ENCODE measurements around the gene NUP93. TPM values are rescaled to one million over a fixed set of nuclear protein-coding genes. Genes with fewer than 3 reads are reported as not detected.

Gene NUP93
- polyA plus RNA-seq, 1 donor (not counting 4 experiments of a cell fraction or from before 2014, with no cell fraction given), result 74.1 TPM

- H3K9me1 ChIP-seq (ENCODE audit: control insufficient read depth, extremely low read depth, insufficient read depth, low read length), result no peaks in the 10 kb centered on the region
- no peak for TF ChIP-seq CTCF (optimal IDR thresholded peaks at IDR 0.05 in 1 of 3, IDR thresholded peaks at IDR 0.05 in 1 of 3, conservative IDR thresholded peaks at IDR 0.05 in 1 of 3; ENCODE audit: extremely low read depth in 1 of 3, insufficient read depth in 2 of 3, low read length in 3 of 3)
- no peak for TF ChIP-seq EZH2 (IDR thresholded peaks at IDR 0.05; ENCODE audit: low read length)
- DNase-seq (ENCODE audit: low read depth, low spot score) (no peak), FAIRE-seq (no peak)
- no peaks in the 10 kb centered on the region for H3K36me3 ChIP-seq (ENCODE audit: control insufficient read depth in 2 of 2, extremely low read depth in 1 of 2, insufficient read depth in 2 of 2, low read length in 2 of 2)
- no peaks in the 10 kb centered on the region for H4K20me1 ChIP-seq (ENCODE audit: control insufficient read depth, extremely low read depth, insufficient read depth, low read length)
- no peak overlapping the region for H3K4me3 ChIP-seq (ENCODE audit: control insufficient read depth in 2 of 3, extremely low read depth in 1 of 3, insufficient read depth in 2 of 3, low read depth in 1 of 3, low read length in 3 of 3)
- H3K9ac ChIP-seq (ENCODE audit: control insufficient read depth, extremely low read depth, insufficient read depth, low read length), result no peak overlapping the region
- no peak overlapping the region for H3K4me2 ChIP-seq (ENCODE audit: control insufficient read depth, extremely low read depth, insufficient read depth, low read depth, low read length)
- no peaks in the 10 kb centered on the region for H3K79me2 ChIP-seq (ENCODE audit: control insufficient read depth, insufficient read depth, low read length)
- H3K9me3 ChIP-seq (ENCODE audit: control insufficient read depth, low read depth, low read length), result no peaks in the 10 kb centered on the region
- no peaks in the 10 kb centered on the region for H3K27me3 ChIP-seq (ENCODE audit: control insufficient read depth, extremely low read depth, insufficient read depth, low read length)
- peaks cover 6% of the 10 kb centered on the region for H3K4me1 ChIP-seq (ENCODE audit: control insufficient read depth, extremely low read depth, insufficient read depth, low read length)
- no peak overlapping the region for H3K27ac ChIP-seq (ENCODE audit: control insufficient read depth, insufficient read depth, low read length)
- no peak overlapping the region for H2AFZ ChIP-seq (ENCODE audit: control insufficient read depth, low read length)
- dilution Hi-C loops (cut with MboI; ENCODE audit: extremely low pct_ligation_motif_present, low sequenced_read_pairs), result loop anchor here (25.0 kb wide), 1 partner anchor 100 kb away; no protein-coding TSS in a partner anchor
Observed at GRCh38 chr16:56862776-56863175, 132.8 kb downstream of the NUP93 start.

- Histone ChIP-seq H3K9me1 (ENCODE audit: control insufficient read depth, extremely low read depth, insufficient read depth, low read length) (no peaks in the 10 kb centered on the region), H3K9ac (ENCODE audit: control insufficient read depth, extremely low read depth, insufficient read depth, low read length) (no peak within 1 kb of the TSS), H3K79me2 (ENCODE audit: control insufficient read depth, insufficient read depth, low read length) (no peaks in the 10 kb centered on the region), H3K4me3 (ENCODE audit: control insufficient read depth in 2 of 3, extremely low read depth in 1 of 3, insufficient read depth in 2 of 3, low read depth in 1 of 3, low read length in 3 of 3) (no peak within 1 kb of the TSS), H2AFZ (ENCODE audit: control insufficient read depth, low read length) (no peak within 1 kb of the TSS), H3K27me3 (ENCODE audit: control insufficient read depth, extremely low read depth, insufficient read depth, low read length) (no peaks in the 10 kb centered on the region), H3K36me3 (ENCODE audit: control insufficient read depth in 2 of 2, extremely low read depth in 1 of 2, insufficient read depth in 2 of 2, low read length in 2 of 2) (no peaks in the 10 kb centered on the region), H3K9me3 (ENCODE audit: control insufficient read depth, low read depth, low read length) (no peaks in the 10 kb centered on the region), H3K4me1 (ENCODE audit: control insufficient read depth, extremely low read depth, insufficient read depth, low read length) (peaks cover 6% of the 10 kb centered on the region), H3K4me2 (ENCODE audit: control insufficient read depth, extremely low read depth, insufficient read depth, low read depth, low read length) (no peak within 1 kb of the TSS), H4K20me1 (ENCODE audit: control insufficient read depth, extremely low read depth, insufficient read depth, low read length) (no peaks in the 10 kb centered on the region), H3K27ac (ENCODE audit: control insufficient read depth, insufficient read depth, low read length) (no peak within 1 kb of the TSS)
- dilution Hi-C loops (cut with MboI; ENCODE audit: extremely low pct_ligation_motif_present, low sequenced_read_pairs), result loop anchor here (25.0 kb wide), 1 partner anchor 103 kb away; no protein-coding TSS in a partner anchor
- no peak for DNase-seq (ENCODE audit: low read depth, low spot score)
- no peak for TF ChIP-seq EZH2 (IDR thresholded peaks at IDR 0.05; ENCODE audit: low read length)
- TF ChIP-seq CTCF (optimal IDR thresholded peaks at IDR 0.05 in 1 of 3, IDR thresholded peaks at IDR 0.05 in 1 of 3, conservative IDR thresholded peaks at IDR 0.05 in 1 of 3; ENCODE audit: extremely low read depth in 1 of 3, insufficient read depth in 2 of 3, low read length in 3 of 3), result no peak
- no peak for FAIRE-seq
Observed at GRCh38 chr16:56864960-56865359, 135.0 kb downstream of the NUP93 start, which contains the start of gene SLC12A3. TSS of gene SLC12A3 (plus strand) at chr16:56865207. CDS start at chr16:56865236, 29 bp downstream.

Measured in keratinocyte (primary cell).